GM23248 (cell line): ENCODE results near the gene SOD1. TPM values are rescaled to one million over a fixed set of nuclear protein-coding genes. Genes with fewer than 3 reads are reported as not detected.

ENCODE experiments used
- DNase-seq: peaks from one replicate; pipeline ENCODE4 v3.0.0-alpha.2; 2015
- H2AFZ ChIP-seq: fragments of 200-600 bp; sonication (generic); 2 replicates; pipeline ENCODE4 v1.6.1; 2016; ENCODE audit warnings: antibody characterized with exemption
- H3F3A ChIP-seq: fragments of 200-600 bp; sonication (generic); 2 replicates; pipeline ENCODE4 v1.6.1; 2016; ENCODE audit warnings: mild to moderate bottlenecking, antibody characterized with exemption, mixed run types; ENCODE audit not compliant: insufficient read depth
- H3K27ac ChIP-seq: fragments of 200-600 bp; sonication (generic); 2 replicates; pipeline ENCODE4 v1.5.1; 2016; ENCODE audit warnings: mild to moderate bottlenecking
- H3K27me3 ChIP-seq: fragments of 200-600 bp; sonication (generic); replicated peaks from 2 replicates; pipeline ENCODE4 v1.6.1; 2016; ENCODE audit warnings: mild to moderate bottlenecking; ENCODE audit not compliant: insufficient read depth
- H3K36me3 ChIP-seq: fragments of 200-600 bp; sonication (generic); 2 replicates; pipeline ENCODE4 v1.6.1; 2016; ENCODE audit warnings: low read depth, mild to moderate bottlenecking
- H3K4me1 ChIP-seq: fragments of 200-600 bp; sonication (generic); 2 replicates; pipeline ENCODE4 v1.6.1; 2016; ENCODE audit warnings: mild to moderate bottlenecking; ENCODE audit not compliant: insufficient read depth
- H3K4me2 ChIP-seq: fragments of 200-600 bp; sonication (generic); one replicate; pipeline ENCODE4 v1.6.1; 2016; ENCODE audit warnings: mild to moderate bottlenecking; ENCODE audit not compliant: unreplicated experiment
- H3K4me3 ChIP-seq: fragments of 200-600 bp; sonication (generic); 2 replicates; pipeline ENCODE4 v1.5.1; 2016; ENCODE audit warnings: mild to moderate bottlenecking
- H3K79me2 ChIP-seq: fragments of 200-600 bp; sonication (generic); 2 replicates; pipeline ENCODE4 v1.6.1; 2016; ENCODE audit warnings: mild to moderate bottlenecking; ENCODE audit not compliant: insufficient read depth
- H3K9ac ChIP-seq: fragments of 200-600 bp; sonication (generic); 2 replicates; pipeline ENCODE4 v1.6.1; 2016; ENCODE audit warnings: mild to moderate bottlenecking
- H3K9me2 ChIP-seq: fragments of 200-600 bp; sonication (generic); 2 replicates; pipeline ENCODE4 v1.6.1; 2016; ENCODE audit warnings: mixed run types, mild to moderate bottlenecking, moderate library complexity; ENCODE audit not compliant: insufficient read depth
- H3K9me3 ChIP-seq: fragments of 200-600 bp; sonication (generic); one replicate; pipeline ENCODE4 v1.6.1; 2017; ENCODE audit warnings: low read depth
- H4K20me1 ChIP-seq: fragments of 200-600 bp; sonication (generic); 2 replicates; pipeline ENCODE4 v1.6.0; 2016; ENCODE audit not compliant: insufficient read depth
- EZH2 ChIP-seq: fragments of 200-600 bp; sonication (generic); IDR thresholded peaks from 2 replicates; pipeline ENCODE4 v1.6.1; 2018; ENCODE audit warnings: antibody characterized with exemption, mild to moderate bottlenecking; ENCODE audit not compliant: insufficient read depth, poor library complexity, severe bottlenecking
- EZH2phosphoT487 ChIP-seq: fragments of 200-600 bp; sonication (generic); IDR thresholded peaks from 2 replicates; pipeline ENCODE4 v1.6.1; 2018; ENCODE audit warnings: antibody characterized with exemption, moderate library complexity, mild to moderate bottlenecking, low read depth; ENCODE audit not compliant: insufficient read depth
- WGBS, 2 experiments: methylation state at CpG; one replicate each; pipeline ENCODE4 v1.1.6; 2015 to 2017; ENCODE audit warnings: low lambda C conversion rate in 2 of 2, low coverage in 1 of 2; ENCODE audit errors: missing lambda C conversion rate in 2 of 2; 5-methylcytosine and 5-hydroxymethylcytosine counted together
- in situ Hi-C: fragments of 300-500 bp; cut with MboI; formaldehyde crosslinking; loops from 2 replicates; pipeline ENCODE4 v1.15.0; 2020
- polyA plus RNA-seq: library from polyadenylated mRNA; unstranded; fragments of >200 nt; fragmentation: Nextera tagmentation; extraction: Ambion mirVana; gene quantifications from 2 replicates; pipeline ENCODE4 v1.2.1, GENCODE V29; 2016
- total RNA-seq: library from RNA; depleted of rRNA; stranded (reverse); fragments of >200 nt; shearing (Covaris generic); gene quantifications from 2 replicates; pipeline ENCODE4 v1.2.3, GENCODE V29; 2014; rRNA removed

SOD1 gene
- total RNA-seq = 178 and 185 TPM in 2 replicates
- polyA plus RNA-seq = 334 and 350 TPM in 2 replicates

GRCh38 chr21:31659536-31660258, at the start of gene SOD1:
SOD1 (plus strand) TSS chr21:31659693; CDS start chr21:31659770, 77 bp downstream.
- H3K4me1 ChIP-seq = peaks cover 5% of the 10 kb centered on the region; the same call in 1 of the 2 replicates
- H3F3A ChIP-seq = no peaks in the 10 kb centered on the region
- no peaks in the 10 kb centered on the region for H3K27me3 ChIP-seq
- H3K9me3 ChIP-seq = no peaks in the 10 kb centered on the region
- 1% methylated on average over 44 to 69 of the region's 87 CpGs for WGBS, 2 experiments
- H3K27ac ChIP-seq = peak within 1 kb of the TSS; percentile 89
- peak within 1 kb of the TSS; percentile 100 for H3K4me3 ChIP-seq
- in situ Hi-C loops = no loop called here
- peak within 1 kb of the TSS; percentile 96 for H3K9ac ChIP-seq
- H3K36me3 ChIP-seq = no peaks in the 10 kb centered on the region; the same call in 1 of the 2 replicates
- H3K4me2 ChIP-seq = peak within 1 kb of the TSS; percentile 91
- no peaks in the 10 kb centered on the region; the same call in 1 of the 2 replicates for H4K20me1 ChIP-seq
- H3K9me2 ChIP-seq = no peaks in the 10 kb centered on the region
- peak; percentile 97 for DNase-seq
- peaks cover 47% of the 10 kb centered on the region for H3K79me2 ChIP-seq
- TF ChIP-seq EZH2phosphoT487 (no peak), EZH2 (no peak)
- H2AFZ ChIP-seq = peak within 1 kb of the TSS; percentile 87

- Histone ChIP-seq H4K20me1 (no peaks in the 10 kb centered on the region), H3K36me3 (no peaks in the 10 kb centered on the region), H3K9ac (no peak overlapping the region), H2AFZ (no peak overlapping the region), H3F3A (no peaks in the 10 kb centered on the region), H3K79me2 (no peaks in the 10 kb centered on the region), H3K9me2 (no peaks in the 10 kb centered on the region), H3K27me3 (no peaks in the 10 kb centered on the region), H3K27ac (no peak overlapping the region), H3K4me3 (no peak overlapping the region), H3K4me2 (no peak overlapping the region), H3K4me1 (no peaks in the 10 kb centered on the region), H3K9me3 (no peaks in the 10 kb centered on the region)
- TF ChIP-seq EZH2phosphoT487 = no peak
- no peak for TF ChIP-seq EZH2
- in situ Hi-C loops = no loop called here
- DNase-seq = no peak
- WGBS, 2 experiments = 84% methylated on average over 7 of the region's 7 CpGs
Observed at GRCh38 chr21:31611445-31611844, 48.0 kb upstream of the SOD1 start.

DNA sequence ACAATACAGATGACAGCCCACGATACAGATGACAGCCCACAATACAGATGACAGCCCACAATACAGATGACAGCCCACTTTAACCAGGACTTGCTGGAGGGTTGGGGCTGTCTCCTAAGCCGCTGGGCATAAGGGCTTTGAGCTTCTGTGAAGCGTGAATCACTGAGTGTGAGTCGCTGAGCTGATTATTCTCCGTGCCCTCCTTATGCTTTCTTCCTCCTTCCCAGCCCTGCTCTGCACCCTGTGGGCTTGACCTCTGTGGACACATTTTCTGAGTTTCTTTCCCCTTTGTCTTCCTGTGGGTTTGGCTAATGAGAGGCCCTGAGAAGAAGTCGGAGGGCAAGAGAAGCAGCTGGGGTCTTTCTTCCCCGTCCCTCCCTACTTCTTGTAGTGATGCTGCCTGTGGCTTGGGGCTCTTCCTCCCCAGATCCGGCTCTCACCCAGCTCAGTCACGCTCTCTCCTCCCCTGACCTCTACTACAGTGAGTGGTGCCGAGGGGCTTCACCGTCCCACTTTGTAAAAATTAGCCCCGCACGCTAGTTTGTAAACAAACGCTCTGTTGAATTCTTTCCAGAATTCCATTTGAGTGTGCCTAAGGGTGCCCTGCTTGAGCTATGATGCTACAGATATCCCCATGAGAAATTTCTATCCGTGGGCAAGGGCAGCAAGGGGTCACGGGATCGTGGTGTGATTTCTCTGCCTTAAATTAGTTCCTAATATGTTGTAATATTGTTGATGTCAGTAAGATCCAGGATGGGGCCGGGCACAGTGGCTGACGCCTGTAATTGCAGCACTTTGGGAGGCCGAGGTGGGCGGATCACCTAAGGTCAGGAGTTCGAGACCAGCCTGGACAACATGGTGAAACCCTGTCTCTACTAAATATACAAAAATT, 46.4 kb upstream of the SOD1 start:
- Histone ChIP-seq H2AFZ (no peak overlapping the region), H3F3A (no peaks in the 10 kb centered on the region), H3K4me3 (no peak overlapping the region), H3K27ac (no peak overlapping the region), H4K20me1 (no peaks in the 10 kb centered on the region), H3K79me2 (no peaks in the 10 kb centered on the region), H3K9ac (no peak overlapping the region), H3K27me3 (no peaks in the 10 kb centered on the region), H3K9me2 (no peaks in the 10 kb centered on the region), H3K36me3 (no peaks in the 10 kb centered on the region), H3K4me2 (no peak overlapping the region), H3K4me1 (no peaks in the 10 kb centered on the region), H3K9me3 (no peaks in the 10 kb centered on the region)
- in situ Hi-C loops = no loop called here
- DNase-seq = peak; percentile 46
- no peak for TF ChIP-seq EZH2phosphoT487
- no peak for TF ChIP-seq EZH2
- 53 to 57% methylated on average over 22 of the region's 22 CpGs for WGBS, 2 experiments

DNA sequence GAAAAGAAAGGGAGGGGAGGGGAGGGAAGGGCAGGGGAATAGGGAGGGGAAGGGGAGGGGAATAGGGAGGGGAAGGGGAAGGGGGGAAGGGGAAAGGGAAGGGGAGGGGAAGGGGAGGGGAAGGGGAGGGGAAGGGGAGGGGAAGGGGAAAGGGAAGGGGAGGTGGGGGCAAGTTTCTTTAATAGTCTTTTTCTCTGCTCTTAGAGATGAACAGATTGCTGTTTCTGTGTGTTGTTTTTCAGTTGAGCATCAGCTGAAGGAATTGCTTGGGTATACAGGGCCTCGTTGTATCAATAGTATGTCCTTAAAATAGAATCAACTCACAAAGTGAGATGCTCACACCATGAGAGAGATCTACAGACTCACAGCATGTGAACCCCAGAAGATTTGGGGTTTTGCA, 44.8 kb upstream of the SOD1 start:
- WGBS, 2 experiments = 32 to 38% methylated on average over 1 of the region's 1 CpG
- no peak overlapping the region for H3K4me2 ChIP-seq
- in situ Hi-C loops = no loop called here

More for the DNA sequence above, 44.8 kb upstream of the SOD1 start:
- Histone ChIP-seq H3K9ac (no peak overlapping the region), H3K4me3 (no peak overlapping the region), H3F3A (no peaks in the 10 kb centered on the region), H3K36me3 (no peaks in the 10 kb centered on the region), H3K9me2 (no peaks in the 10 kb centered on the region), H3K9me3 (no peaks in the 10 kb centered on the region), H2AFZ (no peak overlapping the region), H3K27me3 (no peaks in the 10 kb centered on the region), H3K27ac (no peak overlapping the region), H3K4me1 (no peaks in the 10 kb centered on the region), H4K20me1 (no peaks in the 10 kb centered on the region), H3K79me2 (no peaks in the 10 kb centered on the region)
- DNase-seq = no peak
- no peak for TF ChIP-seq EZH2
- TF ChIP-seq EZH2phosphoT487 = no peak
